HepG2 (cell line): ENCODE measurements around the gene IRX5. TPM values are rescaled to one million over a fixed set of nuclear protein-coding genes. Genes with fewer than 3 reads are reported as not detected.

ENCODE experiments used
- ATAC-seq: fragments of 200-7000 bp; cut with Tn5 transposase; 3 replicates; pipeline ENCODE4 v1.9.1; 2020; ENCODE audit warnings: mild to moderate bottlenecking, moderate library complexity
- BruUV-seq: library from RNA; stranded (reverse); fragments of 400-500 nt; replicated peaks from 2 replicates; lab custom pipeline; 2021; lab: Mats Ljungman, UMichigan
- CTCF ChIA-PET: fragments of 300-600 bp; formaldehyde crosslinking; extraction: SDS; loops from one replicate; lab custom pipeline; 2021; ENCODE audit warnings: low total read pairs, inconsistent platforms, low intra/inter-chr PET ratio; lab: Yijun Ruan, JAX
- POLR2A ChIA-PET: fragments of 350-600 bp; sonication (Branson Sonifier 250); formaldehyde crosslinking; loops from one replicate; lab custom pipeline; 2020; ENCODE audit warnings: antibody characterized with exemption, inconsistent platforms; lab: Yijun Ruan, JAX
- DNase-seq: peaks from one replicate; pipeline ENCODE4 v3.0.0-alpha.2; 2015; ENCODE audit warnings: low spot score
- FAIRE-seq: peaks from 3 replicates; lab custom pipeline; 2011; peaks lifted over from hg19 to GRCh38; lab: Jason Lieb, UNC
- H2AFZ ChIP-seq: one replicate; pipeline ENCODE4 v1.6.1; 2011; ENCODE audit warnings: low read length, inconsistent platforms
- H3K27ac ChIP-seq: fragments of 300-600 bp; 3 replicates; pipeline ENCODE4 v1.8.0; 2011; ENCODE audit warnings: mixed run types, mild to moderate bottlenecking, mixed read lengths, low read length, inconsistent platforms; ENCODE audit not compliant: insufficient read depth; ENCODE audit errors: extremely low read length
- H3K27me3 ChIP-seq, 2 experiments: fragments of 200-600 bp in 1 of 2; 2 replicates in 1 of 2; 3 replicates in 1 of 2; pipeline versions ENCODE4 v1.6.0 to v1.8.0; 2011; ENCODE audit warnings: low read length in 2 of 2, mild to moderate bottlenecking in 2 of 2, moderate library complexity in 2 of 2, inconsistent platforms in 1 of 2; ENCODE audit not compliant: insufficient read depth in 2 of 2, control insufficient read depth in 1 of 2
- H3K36me3 ChIP-seq, 2 experiments: fragments of 200-600 bp in 1 of 2; replicated peaks in 1 of 2; 2 replicates in 1 of 2; 3 replicates in 1 of 2; pipeline versions ENCODE4 v1.5.1 to v1.8.0; 2011; ENCODE audit warnings: low read length in 2 of 2, inconsistent platforms in 1 of 2; ENCODE audit not compliant: insufficient read depth in 2 of 2, control insufficient read depth in 1 of 2
- H3K4me1 ChIP-seq: 2 replicates; pipeline ENCODE4 v1.5.1; 2012; ENCODE audit warnings: low read length, inconsistent platforms; ENCODE audit not compliant: insufficient read depth
- H3K4me2 ChIP-seq: 2 replicates; pipeline ENCODE4 v1.6.0; 2011; ENCODE audit warnings: low read depth, low read length, inconsistent platforms
- H3K4me3 ChIP-seq, 3 experiments: fragments of 200-600 bp in 1 of 3; sonication (generic), shearing (Covaris generic) in 1 of 3; replicated peaks in 1 of 3; 2 replicates each; pipeline ENCODE4 v1.5.1; 2011 to 2016; ENCODE audit warnings: low read length in 3 of 3, inconsistent platforms in 2 of 3, low read depth in 2 of 3, mild to moderate bottlenecking in 2 of 3, control low read depth in 1 of 3, mixed read lengths in 1 of 3; ENCODE audit not compliant: insufficient read depth in 1 of 3
- H3K79me2 ChIP-seq: one replicate; pipeline ENCODE4 v1.6.1; 2011; ENCODE audit warnings: low read length, inconsistent platforms; ENCODE audit not compliant: insufficient read depth
- H3K9ac ChIP-seq: 2 replicates; pipeline ENCODE4 v1.6.0; 2011; ENCODE audit warnings: mild to moderate bottlenecking, low read depth, low read length, inconsistent platforms; ENCODE audit not compliant: insufficient read depth
- H3K9me3 ChIP-seq: 2 replicates; pipeline ENCODE4 v1.5.1; 2012; ENCODE audit warnings: mild to moderate bottlenecking, low read length
- H4K20me1 ChIP-seq: 2 replicates; pipeline ENCODE4 v1.6.0; 2011; ENCODE audit warnings: inconsistent platforms, mild to moderate bottlenecking, low read length, moderate library complexity; ENCODE audit not compliant: insufficient read depth
- HNRNPK ChIP-seq: fragments of 200-400 bp; formaldehyde crosslinking; IDR thresholded peaks from 2 replicates; pipeline ENCODE4 v1.6.1; 2018; ENCODE audit warnings: low read length, low read depth, moderate library complexity, mild to moderate bottlenecking; ENCODE audit not compliant: poor library complexity, severe bottlenecking
- PCBP2 ChIP-seq: fragments of 200-400 bp; formaldehyde crosslinking; optimal IDR thresholded peaks from 2 replicates; pipeline ENCODE3; 2018; ENCODE audit warnings: low read length, low read depth; ENCODE audit not compliant: poor library complexity, severe bottlenecking
- RAD21 ChIP-seq: fragments of 450-650 bp; formaldehyde crosslinking; IDR thresholded peaks from 2 replicates; pipeline ENCODE4 v1.5.0; 2020; ENCODE audit warnings: mild to moderate bottlenecking
- ZMYM4 ChIP-seq: sonication (generic); formaldehyde crosslinking; IDR thresholded peaks from 2 replicates; pipeline ENCODE4 v1.8.1; 2023; ENCODE audit warnings: mild to moderate bottlenecking, missing genetic modification reagents
- ZNF775 ChIP-seq: sonication (generic); formaldehyde crosslinking; IDR thresholded peaks from 2 replicates; pipeline ENCODE4 v1.4.0; 2020; ENCODE audit warnings: missing genetic modification reagents, mild to moderate bottlenecking, moderate library complexity, borderline replicate concordance
- WGBS: methylation state at CpG from one replicate; pipeline ENCODE4 v1.1.6; 2017; ENCODE audit warnings: low lambda C conversion rate; 5-methylcytosine and 5-hydroxymethylcytosine counted together
- in situ Hi-C: cut with HindIII; loops from 2 replicates; pipeline ENCODE4 v1.10.0; 2017; ENCODE audit warnings: low pct_unique_long_range_greater_than_20kb; ENCODE audit not compliant: extremely low pct_ligation_motif_present
- intact Hi-C: fragments of 100-400 bp; cut with micrococcal nuclease; formaldehyde crosslinking; loops from one replicate; pipeline ENCODE4 v1.10.0; 2022; ENCODE audit not compliant: unreplicated experiment
- polyA plus RNA-seq, 8 experiments: library from polyadenylated mRNA; depleted of rRNA in 3 of 8; stranded (reverse) in 7 of 8; unstranded in 1 of 8; fragments of >200 nt; fragmentation: Illumina TruSeq in 4 of 8; extraction: Trizol in 4 of 8; gene quantifications; 2 replicates each; pipeline versions ENCODE4 v1.2.1 to v1.2.3, GENCODE V29; 2011 to 2016; ENCODE audit warnings: low read depth in 4 of 8, missing spikeins in 1 of 8, mixed read lengths in 1 of 8; ENCODE audit not compliant: insufficient read depth in 1 of 8
- total RNA-seq, 5 experiments: library from RNA; depleted of rRNA; stranded (reverse); fragments of >200 nt; fragmentation: Illumina TruSeq; extraction: Trizol; gene quantifications; 2 replicates each; pipeline ENCODE4 v1.2.3, GENCODE V29; 2016; ENCODE audit warnings: low read depth in 1 of 5

IRX5 gene
- total and polyA plus RNA-seq, 2 of the 13 experiments (the other 11 are each of a cell fraction or from before 2014, with no cell fraction given), result not detected

- TF ChIP-seq ZMYM4 (CRISPR knock-in tag) (no peak), ZNF775 (CRISPR knock-in tag) (no peak)
- Histone ChIP-seq H3K27me3 (no peaks in the 10 kb centered on the region; a peak in 1 of 5 replicates), H3K9ac (no peak overlapping the region), H3K79me2 (no peaks in the 10 kb centered on the region), H3K9me3 (0 out of 2 replicates have a peak, but pooled peaks cover 4% of the 10 kb centered on the region), H3K4me3 (no peak overlapping the region), H2AFZ (no peak overlapping the region), H3K27ac (no peak overlapping the region), H3K4me2 (no peak overlapping the region), H3K4me1 (no peaks in the 10 kb centered on the region), H4K20me1 (no peaks in the 10 kb centered on the region), H3K36me3 (no peaks in the 10 kb centered on the region)
- in situ Hi-C loops (no loop called here), intact Hi-C loops (no loop called here)
- WGBS, result 0% methylated on average over 2 of the region's 2 CpGs
- no TSS peak for BruUV-seq
- ChIA-PET POLR2A (no interaction called here), CTCF (no interaction called here)
- FAIRE-seq (no peak), ATAC-seq (no peak), DNase-seq (no peak)
Measured at GRCh38 chr16:54882556-54882955, 48.1 kb upstream of the IRX5 start.

GRCh38 chr16:54883358-54883757 is 47.3 kb upstream of the IRX5 start:
- intact Hi-C loops (no loop called here), in situ Hi-C loops (no loop called here)

More at GRCh38 chr16:54883358-54883757, 47.3 kb upstream of the IRX5 start:
- no peaks in the 10 kb centered on the region for H3K79me2 ChIP-seq
- H3K4me2 ChIP-seq, result no peak overlapping the region
- no peak overlapping the region for H2AFZ ChIP-seq
- no peak for ATAC-seq
- 0 out of 2 replicates have a peak, but pooled peaks cover 4% of the 10 kb centered on the region for H3K9me3 ChIP-seq
- DNase-seq, result no peak
- no peak overlapping the region for H3K9ac ChIP-seq
- TF ChIP-seq RAD21 (CRISPR knock-in tag) (no peak), HNRNPK (peak; percentile 91), PCBP2 (no peak)
- H4K20me1 ChIP-seq, result no peaks in the 10 kb centered on the region
- CTCF ChIA-PET, result no interaction called here
- no peaks in the 10 kb centered on the region; a peak in 1 of 5 replicates for H3K27me3 ChIP-seq
- no peak for FAIRE-seq
- H3K4me3 ChIP-seq, result no peak overlapping the region
- WGBS, result 0% methylated on average over 1 of the region's 1 CpG
- no peak overlapping the region for H3K27ac ChIP-seq
- no peaks in the 10 kb centered on the region for H3K36me3 ChIP-seq
- BruUV-seq, result no TSS peak
- H3K4me1 ChIP-seq, result no peaks in the 10 kb centered on the region
- POLR2A ChIA-PET, result no interaction called here
